DOHH2 (cell line): ENCODE results near the gene CTDP1.

Experiments used
- H3F3A ChIP-seq: fragments of 200-600 bp; sonication (generic), shearing (Covaris generic); 2 replicates; pipeline ENCODE4 v1.6.0; 2016; ENCODE audit warnings: antibody characterized with exemption, mild to moderate bottlenecking; ENCODE audit not compliant: control insufficient read depth, insufficient read depth
- H3K27ac ChIP-seq: fragments of 200-600 bp; sonication (generic); 2 replicates; pipeline ENCODE4 v1.5.1; 2014; ENCODE audit warnings: low read depth, mild to moderate bottlenecking, low read length, moderate library complexity
- H3K27me3 ChIP-seq: fragments of 200-600 bp; sonication (generic); 2 replicates; pipeline ENCODE4 v1.6.1; 2014; ENCODE audit warnings: mild to moderate bottlenecking, low read length, mixed read lengths; ENCODE audit not compliant: control insufficient read depth
- H3K36me3 ChIP-seq: fragments of 200-600 bp; sonication (generic); 2 replicates; pipeline ENCODE4 v1.6.1; 2014; ENCODE audit warnings: mild to moderate bottlenecking, low read length, moderate library complexity, mixed read lengths; ENCODE audit not compliant: control insufficient read depth
- H3K4me1 ChIP-seq: fragments of 200-600 bp; sonication (generic); 2 replicates; pipeline ENCODE4 v1.6.1; 2014; ENCODE audit warnings: mild to moderate bottlenecking, low read length, mixed read lengths; ENCODE audit not compliant: control insufficient read depth
- H3K4me2 ChIP-seq: fragments of 200-600 bp; sonication (generic); 2 replicates; pipeline ENCODE4 v1.6.0; 2014; ENCODE audit warnings: mild to moderate bottlenecking, low read length, moderate library complexity
- H3K4me3 ChIP-seq: fragments of 200-600 bp; sonication (generic); 2 replicates; pipeline ENCODE4 v1.5.1; 2014; ENCODE audit warnings: mild to moderate bottlenecking, low read length, mixed read lengths
- H3K79me2 ChIP-seq: fragments of 200-600 bp; sonication (generic); 2 replicates; pipeline ENCODE4 v1.6.1; 2014; ENCODE audit warnings: mild to moderate bottlenecking, low read length, mixed read lengths; ENCODE audit not compliant: control insufficient read depth
- H3K9me2 ChIP-seq: fragments of 200-600 bp; sonication (generic); replicated peaks from 2 replicates; pipeline ENCODE4 v1.6.1; 2014; ENCODE audit warnings: mild to moderate bottlenecking, low read length, mixed read lengths; ENCODE audit not compliant: control insufficient read depth
- H3K9me3 ChIP-seq: fragments of 200-600 bp; sonication (generic); 2 replicates; pipeline ENCODE4 v1.6.1; 2014; ENCODE audit warnings: antibody characterized with exemption, low read length, mixed read lengths; ENCODE audit not compliant: control insufficient read depth, insufficient read depth
- H4K20me1 ChIP-seq: fragments of 200-600 bp; sonication (generic); 2 replicates; pipeline ENCODE4 v1.6.0; 2014; ENCODE audit warnings: low read depth, mild to moderate bottlenecking, antibody characterized with exemption, low read length, moderate library complexity; ENCODE audit not compliant: control insufficient read depth, insufficient read depth
- CTCF ChIP-seq: fragments of 200-600 bp; sonication (generic); IDR thresholded peaks from one replicate; pipeline ENCODE4 v1.5.1; 2014; ENCODE audit warnings: antibody characterized with exemption, mild to moderate bottlenecking, low read depth, low read length; ENCODE audit not compliant: poor library complexity, severe bottlenecking
- EZH2phosphoT487 ChIP-seq: fragments of 200-600 bp; sonication (generic); IDR thresholded peaks from 2 replicates; pipeline ENCODE4 v1.6.1; 2017; ENCODE audit warnings: borderline replicate concordance, mild to moderate bottlenecking, antibody characterized with exemption, low read length, moderate library complexity, mixed read lengths

The CTDP1 gene

GRCh38 chr18:79678665-79679551 lies 695 bp upstream of the CTDP1 start:
- peaks cover 18% of the 10 kb centered on the region for H4K20me1 ChIP-seq
- H3K4me3 ChIP-seq = peak overlapping the region; percentile 93
- peaks cover 27% of the 10 kb centered on the region for H3K36me3 ChIP-seq
- peaks cover 63% of the 10 kb centered on the region for H3K79me2 ChIP-seq
- H3K4me1 ChIP-seq = peaks cover 44% of the 10 kb centered on the region
- H3F3A ChIP-seq = no peaks in the 10 kb centered on the region
- TF ChIP-seq CTCF (no peak), EZH2phosphoT487 (no peak)
- no peaks in the 10 kb centered on the region for H3K9me3 ChIP-seq
- H3K9me2 ChIP-seq = no peaks in the 10 kb centered on the region
- H3K4me2 ChIP-seq = peak overlapping the region; percentile 80
- no peaks in the 10 kb centered on the region for H3K27me3 ChIP-seq
- H3K27ac ChIP-seq = peak overlapping the region; percentile 78

- Histone ChIP-seq H3K9me3 (no peaks in the 10 kb centered on the region), H3K36me3 (peaks cover 27% of the 10 kb centered on the region), H3K27me3 (no peaks in the 10 kb centered on the region), H3F3A (no peaks in the 10 kb centered on the region), H3K9me2 (no peaks in the 10 kb centered on the region), H3K79me2 (peaks cover 77% of the 10 kb centered on the region), H3K27ac (no peak overlapping the region), H3K4me3 (peak overlapping the region; percentile 93), H3K4me1 (peaks cover 44% of the 10 kb centered on the region), H3K4me2 (peak overlapping the region; percentile 60), H4K20me1 (peaks cover 27% of the 10 kb centered on the region)
- TF ChIP-seq CTCF (no peak), EZH2phosphoT487 (no peak)
Measured at GRCh38 chr18:79680100-79680879, 687 bp downstream of the CTDP1 start.

GRCh38 chr18:79680891-79681339 lies 1.3 kb downstream of the CTDP1 start:
- H3K27ac ChIP-seq = no peak overlapping the region
- peaks cover 44% of the 10 kb centered on the region for H3K4me1 ChIP-seq
- no peak for TF ChIP-seq CTCF
- TF ChIP-seq EZH2phosphoT487 = no peak
- peak overlapping the region; percentile 60 for H3K4me2 ChIP-seq
- H3K4me3 ChIP-seq = peak overlapping the region; percentile 93
- H3K36me3 ChIP-seq = peaks cover 27% of the 10 kb centered on the region
- H3K9me2 ChIP-seq = no peaks in the 10 kb centered on the region
- H3F3A ChIP-seq = no peaks in the 10 kb centered on the region
- no peaks in the 10 kb centered on the region for H3K27me3 ChIP-seq
- H4K20me1 ChIP-seq = peaks cover 27% of the 10 kb centered on the region
- H3K9me3 ChIP-seq = no peaks in the 10 kb centered on the region
- H3K79me2 ChIP-seq = peaks cover 83% of the 10 kb centered on the region
